SK-N-SH (cell line): ENCODE data around the gene PTH. TPM values are rescaled to one million over a fixed set of nuclear protein-coding genes. Genes with fewer than 3 reads are reported as not detected.

Source experiments
- CTCF ChIA-PET: fragments of 300-600, 350-600 bp; formaldehyde crosslinking; extraction: SDS; loops from one replicate; lab custom pipeline; 2021; lab: Yijun Ruan, JAX
- POLR2A ChIA-PET: fragments of 350-600 bp; sonication (Branson Sonifier 250); formaldehyde crosslinking; extraction: SDS; loops from one replicate; lab custom pipeline; 2020; ENCODE audit warnings: antibody characterized with exemption, inconsistent platforms; lab: Yijun Ruan, JAX
- DNase-seq: peaks from one replicate; pipeline ENCODE4 v3.0.0; 2012
- H2AFZ ChIP-seq: fragments of 200-600 bp; sonication (generic); 2 replicates; pipeline ENCODE4 v1.8.1; 2016; ENCODE audit warnings: antibody characterized with exemption, mild to moderate bottlenecking, low read depth
- H3F3A ChIP-seq: fragments of 200-600 bp; sonication (generic); replicated peaks from 2 replicates; pipeline ENCODE3; 2016; ENCODE audit warnings: antibody characterized with exemption, mild to moderate bottlenecking; ENCODE audit not compliant: insufficient read depth
- H3K27ac ChIP-seq, 2 experiments: fragments of 200-500 bp in 1 of 2; fragments of 200-600 bp in 1 of 2; sonication (Bioruptor generic) in 1 of 2; sonication (generic), shearing (Covaris generic) in 1 of 2; 2 replicates each; pipeline versions ENCODE4 v1.5.1 to v1.6.1; 2014 to 2016; ENCODE audit warnings: low read depth in 2 of 2, inconsistent platforms in 1 of 2, low read length in 1 of 2, mild to moderate bottlenecking in 1 of 2, mixed read lengths in 1 of 2
- H3K27me3 ChIP-seq: fragments of 200-600 bp; sonication (generic), shearing (Covaris generic); 2 replicates; pipeline ENCODE4 v1.6.1; 2016; ENCODE audit warnings: mixed run types; ENCODE audit not compliant: insufficient read depth
- H3K36me3 ChIP-seq, 2 experiments: fragments of 200-500 bp in 1 of 2; fragments of 200-600 bp in 1 of 2; sonication (Bioruptor generic) in 1 of 2; sonication (generic) in 1 of 2; replicated peaks in 1 of 2; 2 replicates each; pipeline versions ENCODE3 to v1.5.1; 2014 to 2016; ENCODE audit warnings: low read length in 1 of 2, mild to moderate bottlenecking in 1 of 2; ENCODE audit not compliant: insufficient read depth in 2 of 2, control insufficient read depth in 1 of 2
- H3K4me1 ChIP-seq, 2 experiments: fragments of 200-500 bp in 1 of 2; fragments of 200-600 bp in 1 of 2; sonication (Bioruptor generic) in 1 of 2; sonication (generic), shearing (Covaris generic) in 1 of 2; 2 replicates each; pipeline versions ENCODE4 v1.5.1 to v1.6.1; 2014 to 2016; ENCODE audit warnings: low read depth in 1 of 2, low read length in 1 of 2, mixed run types in 1 of 2; ENCODE audit not compliant: insufficient read depth in 2 of 2, control insufficient read depth in 1 of 2
- H3K4me2 ChIP-seq: fragments of 200-600 bp; sonication (generic), shearing (Covaris generic); 2 replicates; pipeline ENCODE4 v1.6.1; 2017; ENCODE audit warnings: mixed run types
- H3K4me3 ChIP-seq, 2 experiments: fragments of 200-500 bp in 1 of 2; fragments of 200-600 bp in 1 of 2; sonication (Bioruptor generic) in 1 of 2; sonication (generic), shearing (Covaris generic) in 1 of 2; 2 replicates each; pipeline versions ENCODE4 v1.5.1 to v1.8.1; 2014 to 2016; ENCODE audit warnings: low read depth in 2 of 2, inconsistent platforms in 1 of 2, low read length in 1 of 2, mild to moderate bottlenecking in 1 of 2, mixed read lengths in 1 of 2, moderate library complexity in 1 of 2
- H3K79me2 ChIP-seq: fragments of 200-600 bp; sonication (generic); 2 replicates; pipeline ENCODE4 v1.8.1; 2017; ENCODE audit warnings: mild to moderate bottlenecking; ENCODE audit not compliant: insufficient read depth
- H3K9ac ChIP-seq: fragments of 200-600 bp; sonication (generic); 2 replicates; pipeline ENCODE4 v1.6.1; 2017; ENCODE audit warnings: mixed run types
- H3K9me2 ChIP-seq: fragments of 200-600 bp; sonication (generic); 2 replicates; pipeline ENCODE4 v1.6.1; 2017; ENCODE audit warnings: mixed run types
- H3K9me3 ChIP-seq: fragments of 200-600 bp; sonication (generic); 2 replicates; pipeline ENCODE4 v1.6.1; 2017; ENCODE audit warnings: mixed run types, mild to moderate bottlenecking, moderate library complexity
- H4K20me1 ChIP-seq: fragments of 200-600 bp; sonication (generic); 2 replicates; pipeline ENCODE4 v1.6.1; 2017; ENCODE audit warnings: mild to moderate bottlenecking, mixed run types; ENCODE audit not compliant: insufficient read depth
- CHD2 ChIP-seq: fragments of 150-350 bp; IDR thresholded peaks from 2 replicates; pipeline ENCODE4 v1.6.1; 2018; ENCODE audit warnings: low read length; ENCODE audit not compliant: partially characterized antibody
- FOSL2 ChIP-seq: IDR thresholded peaks from 2 replicates; pipeline ENCODE4 v1.4.0; 2012; ENCODE audit warnings: low read depth, mild to moderate bottlenecking, moderate library complexity, borderline replicate concordance
- FOXM1 ChIP-seq: IDR thresholded peaks from 2 replicates; pipeline ENCODE4 v1.4.0; 2012; ENCODE audit warnings: low read depth, mild to moderate bottlenecking
- GABPA ChIP-seq: IDR thresholded peaks from 2 replicates; pipeline ENCODE4 v1.4.0; 2012; ENCODE audit warnings: low read depth, mild to moderate bottlenecking
- GATA2 ChIP-seq: sonication (generic); formaldehyde crosslinking; IDR thresholded peaks from 2 replicates; pipeline ENCODE4 v1.5.0; 2020; ENCODE audit warnings: mild to moderate bottlenecking, missing genetic modification reagents
- MEF2A ChIP-seq: IDR thresholded peaks from 2 replicates; pipeline ENCODE4 v1.4.0; 2012; ENCODE audit warnings: low read depth, borderline replicate concordance
- MXI1 ChIP-seq: IDR thresholded peaks from 2 replicates; pipeline ENCODE4 v1.6.1; 2012; ENCODE audit warnings: mild to moderate bottlenecking, low read depth, low read length, improper control_type of control experiment
- NFIC ChIP-seq: IDR thresholded peaks from 2 replicates; pipeline ENCODE4 v1.4.0; 2012; ENCODE audit warnings: borderline replicate concordance
- RAD21 ChIP-seq: IDR thresholded peaks from 2 replicates; pipeline ENCODE4 v1.6.1; 2012; ENCODE audit warnings: mild to moderate bottlenecking, low read length
- RCOR1 ChIP-seq: fragments of 150-350 bp; IDR thresholded peaks from 2 replicates; pipeline ENCODE4 v1.6.1; 2017; ENCODE audit warnings: antibody characterized with exemption, low read length
- RFX5 ChIP-seq: IDR thresholded peaks from 2 replicates; pipeline ENCODE4 v1.6.1; 2012; ENCODE audit warnings: mild to moderate bottlenecking, improper control_type of control experiment, low read length
- SIN3A ChIP-seq: IDR thresholded peaks from 2 replicates; pipeline ENCODE4 v1.6.1; 2012; ENCODE audit warnings: low read depth, mild to moderate bottlenecking, low read length, moderate library complexity, borderline replicate concordance
- SMC3 ChIP-seq: IDR thresholded peaks from 2 replicates; pipeline ENCODE4 v1.6.1; 2012; ENCODE audit warnings: low read depth, low read length, improper control_type of control experiment
- TAF1 ChIP-seq: IDR thresholded peaks from 2 replicates; pipeline ENCODE4 v1.6.1; 2012; ENCODE audit warnings: low read depth, mild to moderate bottlenecking, low read length, moderate library complexity, borderline replicate concordance
- TCF12 ChIP-seq: IDR thresholded peaks from 2 replicates; pipeline ENCODE4 v1.4.0; 2012
- YY1 ChIP-seq: IDR thresholded peaks from 2 replicates; pipeline ENCODE4 v1.4.0; 2012; ENCODE audit warnings: low read depth, mild to moderate bottlenecking
- WGBS: methylation state at CpG from one replicate; pipeline ENCODE4 v1.1.6; 2017; ENCODE audit warnings: low lambda C conversion rate; 5-methylcytosine and 5-hydroxymethylcytosine counted together
- polyA plus RNA-seq, 3 experiments: library from polyadenylated mRNA; depleted of rRNA; stranded (reverse); fragments of >200 nt; gene quantifications; 2 replicates each; pipeline ENCODE4 v1.2.3, GENCODE V29; 2012
- TF ChIP-seq, protein P1 (sequence below): IDR thresholded peaks from 2 replicates; pipeline ENCODE4 v1.4.0; 2012; ENCODE audit warnings: low read depth, borderline replicate concordance
- TF ChIP-seq, protein P2 (sequence below): IDR thresholded peaks from 2 replicates; pipeline ENCODE4 v1.4.0; 2012; ENCODE audit warnings: low read depth, borderline replicate concordance
- TF ChIP-seq, protein P3 (sequence below): fragments of 150-350 bp; IDR thresholded peaks from 2 replicates; pipeline ENCODE4 v1.6.1; 2017; ENCODE audit warnings: antibody characterized with exemption, low read length, low read depth, borderline replicate concordance
- TF ChIP-seq, protein P4 (sequence below): fragments of 200-600 bp; sonication (generic); IDR thresholded peaks from 2 replicates; pipeline ENCODE4 v1.6.1; 2017; ENCODE audit warnings: antibody characterized with exemption, mild to moderate bottlenecking, moderate library complexity

PTH gene
- polyA plus RNA-seq, 1 of the 3 experiments (the other 2 are of a cell fraction): not detected

DNA sequence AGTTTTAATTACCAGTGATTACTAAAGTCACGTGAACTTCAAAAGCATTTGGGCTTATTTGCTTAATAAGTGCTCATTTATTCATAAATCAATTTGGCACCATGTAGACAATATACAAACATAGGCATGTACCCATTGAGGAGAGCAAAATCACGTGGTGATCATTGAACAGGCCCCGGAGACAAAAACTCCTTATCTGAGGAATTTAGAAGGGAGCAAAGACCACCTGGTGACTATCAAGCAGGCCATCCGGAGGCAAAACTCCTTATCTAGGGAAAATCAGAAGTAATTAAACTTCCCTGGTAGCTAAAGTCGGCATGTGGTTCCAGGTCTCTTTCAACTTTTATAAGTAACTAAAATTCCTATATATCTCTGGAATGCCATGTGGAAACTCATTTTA lies 27.0 kb downstream of the PTH start (continued):
- TF ChIP-seq MEF2A (no peak), TCF12 (no peak), SIN3A (no peak), TAF1 (no peak), YY1 (no peak), RCOR1 (no peak), RAD21 (no peak), RFX5 (no peak), FOXM1 (no peak), GABPA (no peak), FOSL2 (no peak), GATA2 (CRISPR knock-in tag) (no peak), NFIC (no peak)

DNA sequence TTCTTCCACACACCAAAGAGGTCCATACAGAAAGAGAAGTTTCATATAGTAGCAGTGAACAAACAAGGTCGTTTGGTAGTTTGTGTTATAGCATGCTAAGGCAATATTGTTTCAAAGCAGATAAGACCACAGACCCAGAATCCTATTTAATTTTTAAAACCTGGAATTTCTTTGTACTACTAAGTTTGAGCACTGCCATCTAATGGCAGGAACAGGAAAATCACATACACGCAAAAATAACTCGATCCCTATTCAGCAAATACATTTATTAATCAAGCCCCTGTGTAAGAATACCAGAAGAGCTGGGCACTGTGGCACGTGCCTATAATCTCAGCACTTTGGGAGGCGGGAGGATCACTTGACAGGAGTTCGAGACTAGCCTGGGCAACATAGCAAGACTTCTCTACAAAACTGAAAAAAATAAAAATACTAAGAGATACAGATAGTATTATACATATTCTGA lies 29.9 kb downstream of the PTH start:
- Histone ChIP-seq H3K4me1 (peaks cover 12 to 15% of the 10 kb centered on the region in 2 experiments; a peak in 3 of 4 replicates), H3K36me3 (no peaks in the 10 kb centered on the region), H3K27ac (no peak overlapping the region), H3K4me2 (no peak overlapping the region), H3K9me2 (no peaks in the 10 kb centered on the region), H2AFZ (no peak overlapping the region), H3K4me3 (no peak overlapping the region; a peak in 1 of 4 replicates), H3K27me3 (peaks cover 10% of the 10 kb centered on the region; the same call in 1 of the 2 replicates), H3F3A (peaks cover 11% of the 10 kb centered on the region), H3K9ac (no peak overlapping the region), H4K20me1 (no peaks in the 10 kb centered on the region), H3K79me2 (peaks cover 17% of the 10 kb centered on the region), H3K9me3 (no peaks in the 10 kb centered on the region)
- TF ChIP-seq SMC3 (no peak), CHD2 (peak; percentile 46), RCOR1 (0 out of 2 replicates have a peak, but pooled peaks have one; percentile 22), MXI1 (peak; percentile 36; the same call in 1 of the 2 replicates), RAD21 (peak; percentile 65)
- TF ChIP-seq, protein P1, sequence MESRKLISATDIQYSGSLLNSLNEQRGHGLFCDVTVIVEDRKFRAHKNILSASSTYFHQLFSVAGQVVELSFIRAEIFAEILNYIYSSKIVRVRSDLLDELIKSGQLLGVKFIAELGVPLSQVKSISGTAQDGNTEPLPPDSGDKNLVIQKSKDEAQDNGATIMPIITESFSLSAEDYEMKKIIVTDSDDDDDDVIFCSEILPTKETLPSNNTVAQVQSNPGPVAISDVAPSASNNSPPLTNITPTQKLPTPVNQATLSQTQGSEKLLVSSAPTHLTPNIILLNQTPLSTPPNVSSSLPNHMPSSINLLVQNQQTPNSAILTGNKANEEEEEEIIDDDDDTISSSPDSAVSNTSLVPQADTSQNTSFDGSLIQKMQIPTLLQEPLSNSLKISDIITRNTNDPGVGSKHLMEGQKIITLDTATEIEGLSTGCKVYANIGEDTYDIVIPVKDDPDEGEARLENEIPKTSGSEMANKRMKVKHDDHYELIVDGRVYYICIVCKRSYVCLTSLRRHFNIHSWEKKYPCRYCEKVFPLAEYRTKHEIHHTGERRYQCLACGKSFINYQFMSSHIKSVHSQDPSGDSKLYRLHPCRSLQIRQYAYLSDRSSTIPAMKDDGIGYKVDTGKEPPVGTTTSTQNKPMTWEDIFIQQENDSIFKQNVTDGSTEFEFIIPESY: no peak
- TF ChIP-seq, protein P2, sequence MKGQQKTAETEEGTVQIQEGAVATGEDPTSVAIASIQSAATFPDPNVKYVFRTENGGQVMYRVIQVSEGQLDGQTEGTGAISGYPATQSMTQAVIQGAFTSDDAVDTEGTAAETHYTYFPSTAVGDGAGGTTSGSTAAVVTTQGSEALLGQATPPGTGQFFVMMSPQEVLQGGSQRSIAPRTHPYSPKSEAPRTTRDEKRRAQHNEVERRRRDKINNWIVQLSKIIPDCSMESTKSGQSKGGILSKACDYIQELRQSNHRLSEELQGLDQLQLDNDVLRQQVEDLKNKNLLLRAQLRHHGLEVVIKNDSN: no peak
- TF ChIP-seq, protein P3, sequence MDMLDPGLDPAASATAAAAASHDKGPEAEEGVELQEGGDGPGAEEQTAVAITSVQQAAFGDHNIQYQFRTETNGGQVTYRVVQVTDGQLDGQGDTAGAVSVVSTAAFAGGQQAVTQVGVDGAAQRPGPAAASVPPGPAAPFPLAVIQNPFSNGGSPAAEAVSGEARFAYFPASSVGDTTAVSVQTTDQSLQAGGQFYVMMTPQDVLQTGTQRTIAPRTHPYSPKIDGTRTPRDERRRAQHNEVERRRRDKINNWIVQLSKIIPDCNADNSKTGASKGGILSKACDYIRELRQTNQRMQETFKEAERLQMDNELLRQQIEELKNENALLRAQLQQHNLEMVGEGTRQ: no peak
- TF ChIP-seq, protein P4, sequence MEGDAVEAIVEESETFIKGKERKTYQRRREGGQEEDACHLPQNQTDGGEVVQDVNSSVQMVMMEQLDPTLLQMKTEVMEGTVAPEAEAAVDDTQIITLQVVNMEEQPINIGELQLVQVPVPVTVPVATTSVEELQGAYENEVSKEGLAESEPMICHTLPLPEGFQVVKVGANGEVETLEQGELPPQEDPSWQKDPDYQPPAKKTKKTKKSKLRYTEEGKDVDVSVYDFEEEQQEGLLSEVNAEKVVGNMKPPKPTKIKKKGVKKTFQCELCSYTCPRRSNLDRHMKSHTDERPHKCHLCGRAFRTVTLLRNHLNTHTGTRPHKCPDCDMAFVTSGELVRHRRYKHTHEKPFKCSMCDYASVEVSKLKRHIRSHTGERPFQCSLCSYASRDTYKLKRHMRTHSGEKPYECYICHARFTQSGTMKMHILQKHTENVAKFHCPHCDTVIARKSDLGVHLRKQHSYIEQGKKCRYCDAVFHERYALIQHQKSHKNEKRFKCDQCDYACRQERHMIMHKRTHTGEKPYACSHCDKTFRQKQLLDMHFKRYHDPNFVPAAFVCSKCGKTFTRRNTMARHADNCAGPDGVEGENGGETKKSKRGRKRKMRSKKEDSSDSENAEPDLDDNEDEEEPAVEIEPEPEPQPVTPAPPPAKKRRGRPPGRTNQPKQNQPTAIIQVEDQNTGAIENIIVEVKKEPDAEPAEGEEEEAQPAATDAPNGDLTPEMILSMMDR: peak; percentile 76
- CTCF ChIA-PET: interaction anchor here (0.6 to 2.8 kb wide), 17 partner anchors 11 to 567 kb away, joined by 3 to 17 read pairs (median 3); no protein-coding TSS in a partner anchor
- DNase-seq: peak; percentile 58
- POLR2A ChIA-PET: no interaction called here
- WGBS: 2% methylated on average over 6 of the region's 6 CpGs
